GM21786 (cell line): ENCODE data around the gene DARS2.
"Not testable (repeated sequence)": the region's sequence is repeated elsewhere in the genome, so short reads cannot be mapped to it uniquely, and the experiment has no call there.

Source experiments
- ATAC-seq: cut with Tn5 transposase; IDR thresholded peaks from one replicate; pipeline ENCODE4 v1.9.1; 2021; ENCODE audit not compliant: unreplicated experiment

The DARS2 gene, protein sequence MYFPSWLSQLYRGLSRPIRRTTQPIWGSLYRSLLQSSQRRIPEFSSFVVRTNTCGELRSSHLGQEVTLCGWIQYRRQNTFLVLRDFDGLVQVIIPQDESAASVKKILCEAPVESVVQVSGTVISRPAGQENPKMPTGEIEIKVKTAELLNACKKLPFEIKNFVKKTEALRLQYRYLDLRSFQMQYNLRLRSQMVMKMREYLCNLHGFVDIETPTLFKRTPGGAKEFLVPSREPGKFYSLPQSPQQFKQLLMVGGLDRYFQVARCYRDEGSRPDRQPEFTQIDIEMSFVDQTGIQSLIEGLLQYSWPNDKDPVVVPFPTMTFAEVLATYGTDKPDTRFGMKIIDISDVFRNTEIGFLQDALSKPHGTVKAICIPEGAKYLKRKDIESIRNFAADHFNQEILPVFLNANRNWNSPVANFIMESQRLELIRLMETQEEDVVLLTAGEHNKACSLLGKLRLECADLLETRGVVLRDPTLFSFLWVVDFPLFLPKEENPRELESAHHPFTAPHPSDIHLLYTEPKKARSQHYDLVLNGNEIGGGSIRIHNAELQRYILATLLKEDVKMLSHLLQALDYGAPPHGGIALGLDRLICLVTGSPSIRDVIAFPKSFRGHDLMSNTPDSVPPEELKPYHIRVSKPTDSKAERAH

DNA sequence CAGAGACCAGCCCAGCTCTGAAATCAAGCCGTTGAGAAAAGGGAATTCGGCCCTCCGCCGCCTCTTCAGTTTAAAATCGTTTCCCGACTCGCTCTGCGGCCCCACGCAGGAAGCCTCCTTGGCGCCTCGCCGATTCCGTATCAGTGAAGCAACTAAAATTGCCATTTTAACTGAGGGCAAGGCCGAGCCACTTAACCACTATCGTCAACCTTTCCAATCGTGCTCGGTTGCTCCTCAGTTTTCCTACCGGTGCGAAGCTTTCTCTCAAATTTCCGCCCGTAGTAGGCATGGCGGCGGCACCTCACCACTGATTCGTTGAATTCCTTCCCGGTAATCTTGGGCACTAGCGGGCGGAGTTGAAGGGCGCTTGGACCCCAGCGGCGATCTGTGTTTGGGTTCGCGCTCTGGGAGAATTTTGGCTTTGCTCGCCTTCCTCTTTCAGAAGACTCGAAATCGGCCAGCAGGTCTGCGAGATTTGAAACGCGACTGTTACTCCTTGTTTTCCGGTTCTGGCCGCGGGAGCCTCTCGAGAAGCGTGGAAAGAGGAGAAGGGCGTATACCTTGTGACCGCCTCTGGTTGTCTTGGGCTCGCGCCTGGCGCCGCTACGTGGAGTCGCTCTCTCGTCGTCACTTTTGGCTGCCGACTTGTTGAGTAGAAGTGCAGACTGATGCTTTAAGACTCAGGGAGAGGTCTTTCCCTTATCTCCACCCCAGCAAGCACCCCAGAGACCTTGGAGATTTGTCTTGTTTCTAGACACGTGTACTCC lies at the start of gene DARS2, which contains the start of gene CENPL:
Gene DARS2 (plus strand): TSS at position 359 of the 767 bp plus-strand sequence. CDS start 557 bp downstream, outside the sequence.
Gene CENPL (minus strand): TSS at position 569 of the 767 bp plus-strand sequence. CDS start 13,584 bp downstream, outside the sequence.
- ATAC-seq = peak; percentile 91

DNA sequence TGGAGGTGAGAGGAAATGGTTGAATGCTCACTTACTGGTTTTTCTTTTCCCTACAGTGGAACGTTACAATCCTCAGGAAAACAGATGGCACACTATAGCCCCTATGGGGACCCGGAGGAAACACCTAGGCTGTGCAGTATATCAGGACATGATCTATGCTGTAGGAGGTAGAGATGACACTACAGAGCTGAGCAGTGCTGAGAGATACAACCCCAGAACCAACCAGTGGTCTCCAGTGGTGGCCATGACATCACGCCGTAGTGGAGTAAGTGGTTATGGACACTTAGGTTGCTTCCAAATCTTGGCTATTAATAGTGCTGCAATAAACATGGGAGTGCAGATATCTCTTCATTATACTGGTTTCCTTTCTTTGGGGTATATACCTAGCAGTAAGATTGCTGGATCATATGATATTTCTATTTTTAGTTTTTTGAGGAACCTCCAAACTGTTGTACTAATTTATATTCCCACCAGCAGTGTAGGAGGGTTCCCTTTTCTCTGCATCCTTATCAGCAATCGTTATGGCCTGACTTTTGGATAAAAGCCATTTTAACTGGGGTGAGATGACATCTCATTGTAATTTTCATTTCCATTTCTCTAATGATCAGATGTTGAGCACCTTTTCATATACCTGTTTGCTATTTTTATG lies 48.8 kb upstream of the DARS2 start:
- ATAC-seq = no peak

DNA sequence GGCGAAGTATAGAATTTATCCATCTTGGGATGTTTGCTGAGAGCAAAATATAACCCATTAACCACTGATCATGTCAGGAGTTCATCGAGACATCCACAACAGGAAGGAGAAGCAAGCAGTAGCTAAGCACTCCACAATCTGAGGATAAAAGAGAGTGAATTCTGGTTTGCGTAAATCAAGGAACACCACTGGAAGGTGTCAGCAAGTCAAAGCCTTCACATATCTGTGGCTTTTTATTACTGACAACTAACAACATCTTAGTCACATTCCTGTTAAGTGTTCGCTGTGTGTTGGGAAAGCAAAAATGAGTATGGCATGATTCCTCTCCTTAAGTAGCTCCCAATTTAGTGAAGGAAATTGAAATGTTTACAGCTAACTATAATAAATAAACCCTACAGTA lies 44.5 kb upstream of the DARS2 start:
- no peak for ATAC-seq

DNA sequence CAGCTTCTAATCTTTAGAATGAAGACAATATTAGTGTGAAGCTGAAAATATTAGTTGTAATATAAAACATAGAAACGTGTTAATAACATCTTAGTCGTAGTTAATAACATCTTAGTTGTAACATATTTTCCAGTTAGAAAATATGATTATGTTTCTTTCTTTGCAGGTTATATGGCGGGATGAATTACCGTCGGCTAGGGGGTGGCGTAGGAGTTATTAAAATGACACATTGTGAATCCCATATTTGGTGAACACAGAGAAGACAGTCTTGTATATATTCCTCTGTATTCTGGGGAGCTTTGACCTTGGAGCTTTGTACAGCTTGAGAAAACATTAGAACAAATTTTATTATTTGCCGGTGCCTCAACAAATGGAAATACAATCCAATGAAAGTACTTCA lies 39.5 kb upstream of the DARS2 start:
- no peak for ATAC-seq

DNA sequence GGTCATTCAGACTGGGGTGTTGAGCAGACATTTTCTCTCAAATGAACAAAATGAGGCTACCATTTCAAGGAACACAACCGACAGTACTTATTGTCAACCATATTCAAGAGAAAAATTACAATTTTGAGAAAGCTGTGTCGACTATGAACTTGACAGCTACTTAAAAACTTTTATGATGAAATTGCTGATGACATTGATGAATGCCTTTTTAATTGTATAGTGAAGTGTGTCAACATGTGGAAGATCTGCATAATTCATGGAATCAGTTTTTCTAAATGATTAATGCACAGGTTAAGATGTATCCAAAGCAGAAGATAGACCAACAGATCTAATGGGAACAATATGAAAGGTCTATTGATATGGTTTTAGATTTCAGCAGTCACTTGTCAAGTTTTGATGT lies 34.6 kb upstream of the DARS2 start:
- no peak for ATAC-seq

DNA sequence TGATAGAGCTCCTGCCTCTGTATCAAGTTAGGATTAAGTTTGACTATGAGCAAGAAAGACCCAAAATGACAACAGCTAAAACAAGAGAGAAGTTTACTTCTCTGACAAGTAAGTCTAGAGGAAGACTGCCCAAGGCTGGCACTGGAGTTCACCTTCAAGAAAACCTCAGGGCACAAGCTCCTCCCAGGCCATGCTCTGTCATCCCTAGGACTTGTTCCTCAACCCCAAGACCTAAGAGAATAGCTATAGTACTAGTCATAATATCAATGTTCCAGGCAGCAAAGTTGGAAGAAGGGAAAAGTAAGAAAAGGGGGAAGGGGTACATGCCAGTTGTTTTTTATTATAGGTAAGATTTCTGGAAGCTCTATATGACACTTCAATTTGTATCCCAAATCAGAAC lies 26.4 kb upstream of the DARS2 start:
- ATAC-seq = no peak

DNA sequence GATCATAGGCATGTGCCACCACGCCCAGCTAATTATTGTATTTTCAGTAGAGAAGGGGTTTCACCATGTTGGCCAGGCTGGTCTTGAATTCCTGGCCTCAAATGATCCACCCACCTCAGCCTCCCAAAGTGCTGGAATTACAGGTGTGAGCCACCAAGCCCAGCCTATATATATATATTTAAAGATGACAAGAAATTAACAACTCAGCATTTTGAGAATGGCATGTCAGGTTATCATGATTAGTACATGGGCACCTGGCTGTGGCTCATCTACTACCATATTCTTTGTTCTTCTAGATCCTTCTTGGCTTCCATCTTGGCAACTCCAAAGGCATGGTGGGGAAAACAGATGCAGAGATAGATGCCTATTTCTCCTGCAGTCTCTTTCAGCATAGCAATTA lies 24.5 kb upstream of the DARS2 start:
- not testable (repeated sequence) for ATAC-seq

DNA sequence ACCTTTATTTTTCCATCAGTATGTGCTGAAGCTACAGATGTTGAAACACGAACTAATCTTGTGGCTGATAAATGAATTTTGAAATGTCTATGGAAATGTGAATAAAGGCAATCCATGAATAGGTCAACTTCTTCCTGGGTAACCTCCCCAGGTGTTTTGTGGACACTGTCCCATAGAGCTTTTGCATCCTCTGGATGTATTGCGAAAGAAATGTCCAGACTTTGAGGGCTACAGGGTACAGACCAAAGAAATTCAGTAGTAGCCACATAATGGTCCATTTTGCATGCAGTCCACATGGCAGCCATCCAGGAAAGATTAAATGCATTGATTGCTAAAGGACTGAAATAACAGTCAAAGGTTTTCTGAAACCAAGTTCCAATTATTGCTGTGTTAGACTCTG lies 21.5 kb upstream of the DARS2 start:
- ATAC-seq = no peak

DNA sequence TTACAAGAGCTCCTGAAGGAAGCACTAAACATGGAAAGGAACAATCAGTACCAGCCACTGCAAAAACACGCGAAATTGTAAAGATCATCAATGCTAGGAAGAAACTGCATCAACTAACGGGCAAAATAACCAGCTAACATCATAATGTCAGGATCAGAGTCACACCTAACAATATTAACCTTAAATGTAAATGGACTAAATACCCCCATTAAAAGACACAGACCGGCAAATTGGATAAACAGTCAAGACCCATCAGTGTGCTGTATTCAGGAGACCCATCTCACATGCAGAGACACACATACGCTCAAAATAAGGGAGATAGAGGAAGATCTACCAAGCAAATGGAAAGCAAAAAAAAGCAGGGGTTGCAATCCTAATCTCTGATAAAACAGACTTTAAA lies 10.8 kb upstream of the DARS2 start:
- not testable (repeated sequence) for ATAC-seq

DNA sequence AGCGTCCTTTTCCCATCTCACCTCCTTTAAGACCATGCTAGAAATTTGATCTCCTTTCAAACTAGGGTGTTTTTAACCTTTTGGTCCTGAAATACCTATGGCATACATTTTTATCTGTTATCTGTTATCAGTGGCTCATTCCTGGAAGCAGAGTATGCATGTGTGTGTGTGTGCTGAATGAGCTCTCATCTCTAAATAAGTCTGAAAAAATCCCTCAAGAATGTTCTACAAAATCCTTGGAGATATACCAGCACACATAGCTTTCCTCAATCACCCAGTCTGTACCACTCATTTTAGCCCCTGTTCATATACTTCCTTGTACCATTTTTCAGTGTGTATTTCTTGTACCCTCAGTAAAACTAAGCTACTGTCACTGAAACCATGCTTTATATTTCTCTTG lies 6.0 kb upstream of the DARS2 start:
- ATAC-seq = no peak

DNA sequence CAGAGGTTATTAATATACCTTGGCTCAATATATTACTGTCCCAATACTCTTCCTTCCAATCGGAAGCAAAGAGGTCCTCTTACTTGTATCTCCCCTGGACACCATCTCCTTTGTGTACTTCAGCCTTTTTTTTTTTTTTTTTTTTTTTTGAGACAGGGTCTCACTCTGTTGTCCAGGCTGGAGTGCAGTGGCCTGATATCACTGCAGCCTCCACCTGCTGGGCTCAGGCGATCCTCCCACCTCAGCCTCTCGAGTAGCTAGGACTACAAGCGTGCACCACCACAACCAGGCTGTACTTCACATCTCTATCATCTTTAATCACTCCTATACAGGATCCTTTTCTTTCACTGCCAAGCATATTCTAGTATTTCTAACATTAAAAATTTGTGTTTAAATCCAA lies 2.8 kb upstream of the DARS2 start:
- ATAC-seq = no peak

DNA sequence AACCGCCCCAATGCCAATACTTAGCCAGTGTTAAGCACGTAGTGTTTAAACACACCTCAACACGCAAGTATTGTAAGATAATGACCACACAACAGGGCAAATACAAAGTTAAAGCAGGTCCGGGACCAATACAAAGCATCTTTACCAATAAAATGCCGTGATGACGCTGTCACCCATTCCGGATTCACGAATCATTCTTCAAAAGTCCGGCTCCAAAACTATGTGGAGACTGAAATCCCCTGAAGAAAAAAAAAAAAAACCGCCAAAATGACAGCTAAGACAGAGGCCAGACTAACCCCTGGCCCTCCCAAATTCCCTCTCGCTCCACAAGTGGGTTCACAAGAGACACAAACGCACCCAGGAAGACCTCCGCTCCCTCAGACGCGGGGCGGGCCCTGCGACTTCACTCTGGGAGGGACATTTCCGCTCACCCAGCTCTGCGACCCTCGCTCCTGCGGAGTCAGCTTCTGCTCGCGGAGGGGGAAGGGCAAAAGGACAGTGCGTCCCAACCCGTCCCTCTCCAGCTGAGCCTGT lies 625 bp upstream of the DARS2 start:
- ATAC-seq = peak; percentile 39

DNA sequence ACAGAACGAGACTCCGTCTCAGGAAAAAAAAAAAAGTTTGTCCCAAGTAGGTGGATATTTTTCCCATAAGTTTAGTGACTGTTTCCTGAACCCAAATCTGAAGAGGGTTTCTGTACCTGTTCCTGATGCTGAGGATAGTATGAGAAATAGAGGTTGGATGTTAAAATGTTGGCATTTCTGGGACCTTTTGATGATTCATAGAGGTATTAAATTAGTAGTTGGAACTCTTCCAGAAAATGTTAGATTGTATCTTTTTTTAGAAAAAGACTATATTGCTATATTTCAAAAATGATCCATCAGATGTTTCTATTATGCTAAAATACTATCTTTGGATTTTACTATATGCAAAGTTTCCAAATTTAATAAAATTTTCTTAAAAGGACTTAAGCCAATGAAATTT lies 3.1 kb downstream of the DARS2 start:
- no peak for ATAC-seq

DNA sequence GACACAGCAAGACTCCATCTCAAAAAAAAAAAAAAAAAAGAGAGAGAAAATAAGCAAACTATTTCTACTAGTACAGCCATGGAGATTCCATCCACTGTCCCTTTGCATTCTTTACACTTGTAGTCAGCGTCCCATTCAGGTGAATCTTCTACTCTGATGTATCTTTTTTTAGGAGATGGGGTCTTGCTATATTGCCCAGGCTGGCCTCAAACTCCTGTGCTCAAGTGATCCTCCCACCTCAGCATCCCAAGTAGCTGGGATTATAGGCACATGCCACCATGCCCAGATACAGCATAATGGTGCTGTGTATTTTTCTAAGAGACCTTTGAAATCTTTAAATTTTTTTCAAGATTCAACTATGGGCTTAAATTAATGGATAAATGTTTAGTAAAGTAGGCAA lies 8.3 kb downstream of the DARS2 start:
- no peak for ATAC-seq

DNA sequence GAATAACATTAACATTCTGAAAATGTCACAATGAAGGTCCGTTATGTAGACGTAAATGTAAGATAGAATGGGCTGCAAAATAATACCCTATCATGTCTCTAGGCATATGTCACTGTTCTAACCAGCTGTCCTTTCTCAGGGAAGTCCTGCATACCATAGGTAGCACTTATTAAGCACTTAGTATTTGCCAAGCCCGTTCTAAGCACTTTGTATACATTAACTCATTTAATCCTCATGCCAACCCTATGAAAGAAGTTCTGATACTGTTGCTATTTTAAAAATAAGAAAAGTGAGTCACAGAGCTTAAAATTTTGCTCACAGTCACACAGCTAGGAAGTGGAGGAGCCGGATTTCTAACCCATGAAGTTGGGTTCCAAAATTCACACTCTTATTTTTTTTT lies 27.6 kb downstream of the DARS2 start:
- ATAC-seq = no peak

DNA sequence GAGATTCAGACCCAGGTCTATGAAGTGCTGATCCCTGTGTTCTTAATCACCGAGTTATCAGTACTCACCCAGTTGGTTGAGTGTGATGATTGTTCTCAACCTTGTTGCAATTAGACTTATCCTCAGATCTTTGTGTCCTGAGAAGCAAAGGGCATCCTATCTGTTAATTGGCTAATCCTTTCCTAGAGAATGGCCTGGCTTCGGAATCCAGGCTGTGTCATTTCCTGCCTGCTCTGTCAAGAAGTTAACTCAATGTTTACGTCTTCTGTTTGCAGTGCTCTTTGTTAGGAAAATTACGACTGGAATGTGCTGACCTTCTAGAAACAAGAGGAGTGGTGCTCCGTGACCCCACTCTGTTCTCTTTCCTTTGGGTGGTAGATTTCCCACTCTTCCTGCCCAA lies 28.6 kb downstream of the DARS2 start:
- ATAC-seq = no peak

DNA sequence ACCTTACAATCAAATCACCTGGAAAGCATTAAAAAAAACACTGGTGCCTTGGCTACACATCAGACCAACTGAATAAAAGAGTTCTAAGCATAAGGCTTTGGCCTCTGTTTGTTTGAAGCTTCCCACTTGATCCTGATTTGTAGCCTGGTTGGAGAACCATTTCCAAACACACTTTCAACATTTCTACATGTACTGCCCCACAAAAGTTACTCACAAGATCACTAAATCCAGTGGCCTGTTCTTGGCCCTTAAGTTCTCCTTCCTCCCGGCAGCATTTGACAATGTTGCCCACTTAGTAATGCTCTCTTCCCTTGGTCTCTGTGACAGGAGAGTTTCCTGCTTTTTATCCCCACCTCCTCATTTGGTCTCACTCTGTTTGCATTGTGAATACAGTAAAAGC lies 31.5 kb downstream of the DARS2 start:
- ATAC-seq = no peak

DNA sequence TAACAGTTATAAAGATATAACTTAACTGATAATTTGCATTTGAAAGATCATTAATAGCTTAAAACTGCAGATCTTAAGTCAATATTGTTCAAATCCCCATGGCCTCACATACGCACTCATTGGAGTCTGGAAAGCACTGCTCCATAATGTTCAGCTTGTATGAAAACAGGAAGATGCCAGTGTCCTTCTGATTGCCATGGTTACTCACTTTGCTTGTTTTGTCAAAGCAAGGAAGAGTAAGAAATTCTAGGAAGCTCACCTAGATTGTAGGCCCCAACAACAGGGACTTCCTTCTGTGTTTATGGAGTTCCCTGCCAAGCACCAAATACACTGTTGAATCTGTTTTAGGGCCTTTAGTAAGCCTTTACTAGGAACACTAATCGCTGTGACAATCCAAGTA lies 32.4 kb downstream of the DARS2 start:
- ATAC-seq = no peak

DNA sequence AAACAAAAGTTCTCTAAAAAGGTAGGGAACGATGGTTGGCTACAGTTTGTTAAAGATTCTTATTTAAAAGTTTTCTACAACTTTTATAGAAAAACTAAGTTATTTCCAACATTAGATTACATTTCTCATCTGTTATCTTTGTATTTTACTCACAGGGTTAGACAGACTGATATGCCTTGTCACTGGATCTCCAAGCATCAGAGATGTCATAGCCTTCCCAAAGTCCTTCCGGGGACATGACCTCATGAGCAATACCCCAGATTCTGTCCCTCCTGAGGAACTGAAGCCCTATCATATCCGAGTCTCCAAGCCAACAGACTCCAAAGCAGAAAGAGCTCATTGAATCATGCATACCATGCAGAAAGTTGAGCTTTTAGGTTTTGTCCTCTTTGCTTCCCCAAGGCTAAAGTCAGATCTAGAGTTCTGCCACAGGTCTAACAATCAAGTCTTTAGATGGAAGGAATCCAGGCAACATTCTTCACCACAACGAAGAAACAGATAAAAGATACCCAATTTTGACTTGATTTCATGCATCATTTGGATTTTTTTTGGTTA lies 33.0 kb downstream of the DARS2 start:
- no peak for ATAC-seq

DNA sequence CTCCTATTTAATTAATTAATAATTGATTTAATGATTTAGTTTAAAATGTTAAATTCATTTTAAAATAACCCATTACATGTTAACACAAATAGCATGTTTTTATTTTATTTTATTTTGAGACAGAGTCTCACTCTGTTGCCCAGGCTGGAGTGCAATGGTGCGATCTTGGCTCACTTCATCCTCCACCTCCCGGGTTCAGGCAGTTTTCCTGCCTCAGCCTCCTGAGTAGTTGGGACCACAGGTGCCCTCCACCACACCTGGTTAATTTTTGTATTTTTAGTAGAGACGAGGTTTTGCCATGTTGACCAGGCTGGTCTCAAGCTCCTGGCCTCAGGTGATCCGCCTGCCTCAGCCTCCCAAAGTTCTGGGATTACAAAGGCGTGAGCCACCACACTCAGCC lies 35.1 kb downstream of the DARS2 start:
- ATAC-seq = not testable (repeated sequence)

DNA sequence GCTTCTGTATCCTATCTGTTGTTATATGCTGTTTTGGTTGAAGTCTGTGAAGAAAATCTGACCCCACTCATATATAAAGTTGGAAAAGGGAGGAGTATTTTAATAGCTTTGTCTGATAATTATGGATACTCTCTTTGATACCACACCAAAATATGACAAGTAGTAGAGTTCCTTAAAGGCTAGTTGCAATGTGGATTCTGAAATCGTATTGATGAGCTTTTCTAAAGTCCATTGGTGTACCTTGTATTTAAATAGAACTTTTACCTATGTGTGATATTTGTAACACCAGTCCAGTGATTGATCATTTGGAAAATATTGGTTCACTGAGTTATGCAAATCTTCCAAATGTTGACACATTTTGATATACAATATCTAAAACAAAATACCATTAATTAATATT lies 35.6 kb downstream of the DARS2 start:
- ATAC-seq = no peak
